Measurements from ENCODE around the gene MUC6.

MUC6 gene

DNA sequence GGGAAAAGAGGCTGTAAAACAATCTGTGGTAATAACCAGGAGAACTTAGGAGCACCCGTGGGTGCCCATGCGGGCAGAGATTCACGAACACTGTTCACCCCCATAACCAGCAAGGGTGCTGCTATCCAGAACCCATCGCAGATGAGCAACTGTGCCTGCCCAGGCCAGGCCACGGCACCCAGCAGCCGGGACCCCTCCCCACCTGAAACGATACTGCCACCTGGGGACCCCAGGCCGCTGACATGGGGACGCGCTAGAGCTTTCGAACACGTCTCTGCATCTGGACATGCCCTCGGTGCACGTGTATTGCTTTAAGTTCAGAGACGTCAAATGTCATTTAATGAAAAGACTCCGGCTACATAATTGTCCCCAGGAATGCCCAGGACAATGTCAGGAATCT lies 23.9 kb upstream of the MUC6 start:
- H3K4me2 ChIP-seq (ENCODE audit: low read depth, low read length), result no peak overlapping the region
- peaks cover 89% of the 10 kb centered on the region for H3K27me3 ChIP-seq (replicated peaks; ENCODE audit: insufficient read depth, low read length)

DNA sequence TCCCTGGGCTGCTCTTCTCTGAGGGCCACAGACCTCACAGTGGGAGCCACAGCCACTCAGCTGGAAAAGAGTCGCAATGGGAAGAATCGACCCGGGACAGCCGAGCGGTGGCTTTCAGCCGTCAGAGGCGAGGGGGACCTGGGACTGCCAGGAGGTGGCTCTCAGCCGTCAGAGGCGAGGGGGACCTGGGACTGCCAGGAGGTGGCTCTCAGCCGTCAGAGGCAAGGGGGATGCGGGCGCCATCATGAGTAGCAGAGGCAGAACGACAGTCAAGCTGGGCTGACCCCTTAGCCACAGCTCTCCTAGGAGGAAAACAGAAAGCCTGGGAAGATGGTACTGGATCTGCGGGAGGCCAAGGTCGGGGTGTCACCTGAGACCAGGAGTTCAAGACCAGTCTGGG lies 23.2 kb upstream of the MUC6 start:
- Histone ChIP-seq H3K4me2 (ENCODE audit: low read depth, low read length) (no peak overlapping the region), H3K27me3 (replicated peaks; ENCODE audit: insufficient read depth, low read length) (peaks cover 94% of the 10 kb centered on the region)
- DNase-seq, result no peak

More for the DNA sequence above, 23.9 kb upstream of the MUC6 start:
- H3K9me3 ChIP-seq (replicated peaks; ENCODE audit: insufficient read depth, low read length), result no peaks in the 10 kb centered on the region
- no peaks in the 10 kb centered on the region for H3K9me2 ChIP-seq (replicated peaks; ENCODE audit: insufficient read depth, low read length)
- no peak overlapping the region for H3K4me3 ChIP-seq (ENCODE audit: low read length)
- DNase-seq, result no peak
- H4K20me1 ChIP-seq (ENCODE audit: insufficient read depth, low read length), result no peaks in the 10 kb centered on the region
- H3K36me3 ChIP-seq (replicated peaks; ENCODE audit: insufficient read depth, low read length), result no peaks in the 10 kb centered on the region
- no peak for TF ChIP-seq EZH2 (optimal IDR thresholded peaks at IDR 0.05; ENCODE audit: low read depth, low read length)
- no peaks in the 10 kb centered on the region for H3K79me2 ChIP-seq (ENCODE audit: low read length)
- no peaks in the 10 kb centered on the region for H3K4me1 ChIP-seq (ENCODE audit: low read length)
- H2AFZ ChIP-seq (ENCODE audit: low read length), result no peak overlapping the region
- no peak overlapping the region for H3K27ac ChIP-seq (ENCODE audit: low read length)
- no peaks in the 10 kb centered on the region for H3F3A ChIP-seq (ENCODE audit: insufficient read depth, low read length)
- no peak overlapping the region for H3K9ac ChIP-seq (ENCODE audit: low read length)

DNA sequence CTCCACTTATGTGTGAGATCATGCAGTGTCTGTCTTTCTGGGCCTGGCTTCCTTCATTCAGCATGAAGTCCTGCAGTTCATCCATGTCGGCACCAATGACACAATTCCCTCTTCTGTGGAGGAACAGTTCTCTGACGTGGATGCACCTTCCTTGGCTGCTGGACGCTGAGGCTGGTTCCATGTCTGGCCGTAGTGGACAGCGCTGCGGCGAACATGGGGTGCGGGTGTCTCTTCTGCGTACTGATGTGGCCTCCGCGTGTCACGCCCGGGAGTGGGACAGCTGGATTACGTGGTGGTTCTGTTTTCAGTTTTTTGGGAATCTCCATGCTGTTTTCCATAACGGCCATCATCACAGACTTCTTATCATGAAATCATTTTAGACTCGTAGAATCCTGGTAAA lies 21.3 kb upstream of the MUC6 start:
- no peaks in the 10 kb centered on the region for H3K4me1 ChIP-seq (ENCODE audit: low read length)
- no peaks in the 10 kb centered on the region for H4K20me1 ChIP-seq (ENCODE audit: insufficient read depth, low read length)
- H3K9me3 ChIP-seq (replicated peaks; ENCODE audit: insufficient read depth, low read length), result no peaks in the 10 kb centered on the region
- no peak overlapping the region for H2AFZ ChIP-seq (ENCODE audit: low read length)
- TF ChIP-seq, protein P1, sequence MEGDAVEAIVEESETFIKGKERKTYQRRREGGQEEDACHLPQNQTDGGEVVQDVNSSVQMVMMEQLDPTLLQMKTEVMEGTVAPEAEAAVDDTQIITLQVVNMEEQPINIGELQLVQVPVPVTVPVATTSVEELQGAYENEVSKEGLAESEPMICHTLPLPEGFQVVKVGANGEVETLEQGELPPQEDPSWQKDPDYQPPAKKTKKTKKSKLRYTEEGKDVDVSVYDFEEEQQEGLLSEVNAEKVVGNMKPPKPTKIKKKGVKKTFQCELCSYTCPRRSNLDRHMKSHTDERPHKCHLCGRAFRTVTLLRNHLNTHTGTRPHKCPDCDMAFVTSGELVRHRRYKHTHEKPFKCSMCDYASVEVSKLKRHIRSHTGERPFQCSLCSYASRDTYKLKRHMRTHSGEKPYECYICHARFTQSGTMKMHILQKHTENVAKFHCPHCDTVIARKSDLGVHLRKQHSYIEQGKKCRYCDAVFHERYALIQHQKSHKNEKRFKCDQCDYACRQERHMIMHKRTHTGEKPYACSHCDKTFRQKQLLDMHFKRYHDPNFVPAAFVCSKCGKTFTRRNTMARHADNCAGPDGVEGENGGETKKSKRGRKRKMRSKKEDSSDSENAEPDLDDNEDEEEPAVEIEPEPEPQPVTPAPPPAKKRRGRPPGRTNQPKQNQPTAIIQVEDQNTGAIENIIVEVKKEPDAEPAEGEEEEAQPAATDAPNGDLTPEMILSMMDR (IDR thresholded peaks at IDR 0.05; ENCODE audit: low read length), result no peak
- H3K36me3 ChIP-seq (replicated peaks; ENCODE audit: insufficient read depth, low read length), result no peaks in the 10 kb centered on the region
- no peak overlapping the region for H3K27ac ChIP-seq (ENCODE audit: low read length)
- DNase-seq, result no peak
- no peak overlapping the region for H3K9ac ChIP-seq (ENCODE audit: low read length)
- H3F3A ChIP-seq (ENCODE audit: insufficient read depth, low read length), result no peaks in the 10 kb centered on the region
- H3K27me3 ChIP-seq (replicated peaks; ENCODE audit: insufficient read depth, low read length), result peaks cover 96% of the 10 kb centered on the region
- no peak overlapping the region for H3K4me3 ChIP-seq (ENCODE audit: low read length)
- H3K79me2 ChIP-seq (ENCODE audit: low read length), result no peaks in the 10 kb centered on the region
- no peak overlapping the region for H3K4me2 ChIP-seq (ENCODE audit: low read depth, low read length)
- no peaks in the 10 kb centered on the region for H3K9me2 ChIP-seq (replicated peaks; ENCODE audit: insufficient read depth, low read length)

More for the DNA sequence above, 23.2 kb upstream of the MUC6 start:
- no peaks in the 10 kb centered on the region for H3K9me2 ChIP-seq (replicated peaks; ENCODE audit: insufficient read depth, low read length)
- no peaks in the 10 kb centered on the region for H3K79me2 ChIP-seq (ENCODE audit: low read length)
- H3K9ac ChIP-seq (ENCODE audit: low read length), result no peak overlapping the region
- H3K4me1 ChIP-seq (ENCODE audit: low read length), result no peaks in the 10 kb centered on the region
- H3K4me3 ChIP-seq (ENCODE audit: low read length), result no peak overlapping the region
- no peaks in the 10 kb centered on the region for H3K9me3 ChIP-seq (replicated peaks; ENCODE audit: insufficient read depth, low read length)
- no peak overlapping the region for H2AFZ ChIP-seq (ENCODE audit: low read length)
- no peak for TF ChIP-seq EZH2phosphoT487 (IDR thresholded peaks at IDR 0.05; ENCODE audit: low read length)
- H4K20me1 ChIP-seq (ENCODE audit: insufficient read depth, low read length), result no peaks in the 10 kb centered on the region
- H3F3A ChIP-seq (ENCODE audit: insufficient read depth, low read length), result no peaks in the 10 kb centered on the region
- no peak overlapping the region for H3K27ac ChIP-seq (ENCODE audit: low read length)
- H3K36me3 ChIP-seq (replicated peaks; ENCODE audit: insufficient read depth, low read length), result no peaks in the 10 kb centered on the region

DNA sequence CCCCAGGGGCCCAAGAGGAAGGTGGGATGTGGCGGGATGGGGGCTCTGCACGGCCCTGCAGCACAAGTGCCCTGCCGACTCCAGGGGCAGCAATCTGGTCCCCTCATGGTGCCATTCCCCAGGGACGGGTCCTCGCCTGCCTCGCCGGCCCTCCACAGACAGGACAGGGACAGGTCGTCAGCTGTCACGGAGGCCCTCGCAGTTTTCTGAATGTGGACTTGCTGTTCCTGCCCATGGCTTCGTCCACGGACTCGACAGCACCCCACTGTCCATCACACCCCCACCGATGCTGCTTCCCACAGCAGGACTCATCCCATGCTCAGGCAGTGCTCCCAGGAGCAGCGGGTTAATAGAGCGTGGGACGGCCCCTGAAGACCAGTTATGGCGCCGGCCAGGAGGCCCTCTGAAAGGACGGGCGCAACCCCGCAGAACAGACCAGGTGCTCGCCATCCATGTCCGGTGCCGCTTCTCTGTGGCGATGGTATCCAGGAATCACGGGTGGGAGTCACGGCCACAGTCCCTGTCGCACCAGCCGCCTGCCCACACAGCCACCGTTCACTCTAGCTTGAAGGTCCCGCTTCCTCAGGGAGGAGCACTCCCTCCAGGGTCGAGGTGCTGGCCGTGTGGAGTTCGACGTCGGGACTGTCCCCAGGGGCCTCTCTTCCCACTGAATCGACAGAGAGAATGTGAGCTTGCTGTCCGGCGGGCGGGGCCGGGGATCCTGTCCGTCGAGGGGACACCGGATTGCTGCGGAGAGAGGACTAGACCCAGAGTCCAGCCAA lies 19.7 kb upstream of the MUC6 start:
- no peaks in the 10 kb centered on the region for H3K9me2 ChIP-seq (replicated peaks; ENCODE audit: insufficient read depth, low read length)
- no peaks in the 10 kb centered on the region for H3F3A ChIP-seq (ENCODE audit: insufficient read depth, low read length)
- H3K9me3 ChIP-seq (replicated peaks; ENCODE audit: insufficient read depth, low read length), result no peaks in the 10 kb centered on the region
- DNase-seq, result no peak
- H3K4me3 ChIP-seq (ENCODE audit: low read length), result no peak overlapping the region
- H3K4me1 ChIP-seq (ENCODE audit: low read length), result no peaks in the 10 kb centered on the region
- H2AFZ ChIP-seq (ENCODE audit: low read length), result no peak overlapping the region
- H3K79me2 ChIP-seq (ENCODE audit: low read length), result no peaks in the 10 kb centered on the region
- H3K9ac ChIP-seq (ENCODE audit: low read length), result no peak overlapping the region
- no peak overlapping the region for H3K4me2 ChIP-seq (ENCODE audit: low read depth, low read length)
- peaks cover 96% of the 10 kb centered on the region for H3K27me3 ChIP-seq (replicated peaks; ENCODE audit: insufficient read depth, low read length)
- H3K27ac ChIP-seq (ENCODE audit: low read length), result no peak overlapping the region
- TF ChIP-seq EZH2phosphoT487 (IDR thresholded peaks at IDR 0.05; ENCODE audit: low read length) (no peak), EZH2 (optimal IDR thresholded peaks at IDR 0.05; ENCODE audit: low read depth, low read length) (no peak)
- TF ChIP-seq, protein P1 (IDR thresholded peaks at IDR 0.05; ENCODE audit: low read length), result no peak
- no peaks in the 10 kb centered on the region for H4K20me1 ChIP-seq (ENCODE audit: insufficient read depth, low read length)
- H3K36me3 ChIP-seq (replicated peaks; ENCODE audit: insufficient read depth, low read length), result no peaks in the 10 kb centered on the region
